Measurements from ENCODE around the gene FAM107B. TPM values are rescaled to one million over a fixed set of nuclear protein-coding genes. Genes with fewer than 3 reads are reported as not detected.
"Not testable (repeated sequence)": the region's sequence is repeated elsewhere in the genome, so short reads cannot be mapped to it uniquely, and the experiment has no call there.

The FAM107B gene
- total RNA-seq, 5 donors from 2014 or later (not counting 1 experiment from before 2014, with no cell fraction given), result 175 to 298 (median 214) TPM

DNA sequence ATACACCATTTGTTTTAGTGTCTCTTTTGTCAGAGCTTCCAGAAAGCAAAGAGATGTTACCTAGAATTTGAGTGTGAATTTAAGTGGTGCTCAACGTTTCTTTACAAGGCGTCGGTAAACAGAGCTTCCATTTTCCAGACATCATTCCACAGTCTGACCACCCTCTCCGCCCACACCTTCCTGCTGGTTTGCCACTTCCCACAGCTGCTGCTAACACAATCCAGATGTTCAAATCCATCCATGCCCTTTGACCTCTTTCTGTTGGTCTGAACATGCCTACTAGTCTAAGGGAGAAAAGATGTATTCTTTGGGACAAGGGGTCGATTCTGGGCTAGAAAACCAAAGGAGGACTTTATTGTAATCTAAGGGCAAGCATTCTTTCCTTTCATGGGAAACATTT lies 86.1 kb downstream of the FAM107B start:
- no peaks in the 10 kb centered on the region for H3K27me3 ChIP-seq (replicated peaks in 1 of 2; ENCODE audit: control insufficient read depth in 2 of 2, extremely low read depth in 1 of 2, insufficient read depth in 2 of 2, low read length in 1 of 2)
- no peaks in the 10 kb centered on the region for H3K27me3 Mint-ChIP-seq
- ChIA-PET POLR2A (no interaction called here), CTCF (no interaction called here)
- H3K36me3 ChIP-seq (ENCODE audit: control insufficient read depth in 2 of 2, extremely low read depth in 1 of 2, insufficient read depth in 1 of 2, low read length in 1 of 2), result no peaks in the 10 kb centered on the region
- H3K4me1 ChIP-seq (ENCODE audit: control insufficient read depth in 1 of 2, extremely low read depth in 1 of 2, insufficient read depth in 2 of 2, low read length in 2 of 2), result peaks cover 2 to 3% of the 10 kb centered on the region in 2 experiments
- H3K9me3 ChIP-seq, result no peaks in the 10 kb centered on the region
- H3K4me3 Mint-ChIP-seq, result no peak overlapping the region
- no peak overlapping the region for H3K27ac Mint-ChIP-seq
- DNase-seq (no peak), ATAC-seq (replicated peaks in 1 of 4) (no peak)
- H3K4me3 ChIP-seq (ENCODE audit: control insufficient read depth in 1 of 2, extremely low read depth in 1 of 2, low read length in 1 of 2), result no peak overlapping the region
- H3K27ac ChIP-seq (ENCODE audit: low read length), result no peak overlapping the region
- H3K4me1 Mint-ChIP-seq, result peaks cover 8 to 24% (median 22%) of the 10 kb centered on the region in 3 donors
- no CpG with 5 or more reads among the region's 5 CpGs for WGBS (ENCODE audit: insufficient coverage)
- no peaks in the 10 kb centered on the region for H3K36me3 Mint-ChIP-seq
- H3K9me3 Mint-ChIP-seq, result peaks cover 0 to 3% (median 0%) of the 10 kb centered on the region in 3 donors

DNA sequence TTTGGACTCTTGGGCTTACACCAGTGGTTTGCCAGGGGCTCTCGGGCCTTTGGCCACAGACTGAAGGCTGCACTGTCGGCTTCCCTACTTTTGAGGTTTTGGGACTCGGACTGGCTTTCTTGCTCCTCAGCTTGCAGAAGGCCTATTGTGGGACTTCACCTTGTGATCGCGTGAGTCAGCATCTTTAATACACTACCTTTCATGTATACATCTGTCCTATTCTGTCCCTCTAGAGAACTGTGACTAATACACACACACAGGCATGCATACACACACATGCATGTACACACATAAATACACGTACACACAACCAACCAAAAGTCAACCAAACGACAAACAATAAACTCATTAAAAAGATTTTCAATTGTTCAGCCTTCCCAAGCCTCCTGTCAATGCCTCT lies 86.5 kb downstream of the FAM107B start:
- H3K27ac Mint-ChIP-seq; H3K27me3 Mint-ChIP-seq; H3K4me1 ChIP-seq (ENCODE audit: control insufficient read depth in 1 of 2, extremely low read depth in 1 of 2, insufficient read depth in 2 of 2, low read length in 2 of 2); H3K9me3 ChIP-seq; H3K27me3 ChIP-seq (replicated peaks in 1 of 2; ENCODE audit: control insufficient read depth in 2 of 2, extremely low read depth in 1 of 2, insufficient read depth in 2 of 2, low read length in 1 of 2); H3K27ac ChIP-seq (ENCODE audit: low read length); H3K4me3 ChIP-seq (ENCODE audit: control insufficient read depth in 1 of 2, extremely low read depth in 1 of 2, low read length in 1 of 2); POLR2A ChIA-PET; DNase-seq; H3K36me3 ChIP-seq (ENCODE audit: control insufficient read depth in 2 of 2, extremely low read depth in 1 of 2, insufficient read depth in 1 of 2, low read length in 1 of 2); CTCF ChIA-PET; H3K9me3 Mint-ChIP-seq; H3K4me3 Mint-ChIP-seq; ATAC-seq (replicated peaks in 1 of 4); H3K36me3 Mint-ChIP-seq: not testable (repeated sequence)
- peaks cover 9 to 26% (median 22%) of the 10 kb centered on the region in 3 donors for H3K4me1 Mint-ChIP-seq
- WGBS (ENCODE audit: insufficient coverage), result 91% methylated on average over 4 of the region's 7 CpGs

DNA sequence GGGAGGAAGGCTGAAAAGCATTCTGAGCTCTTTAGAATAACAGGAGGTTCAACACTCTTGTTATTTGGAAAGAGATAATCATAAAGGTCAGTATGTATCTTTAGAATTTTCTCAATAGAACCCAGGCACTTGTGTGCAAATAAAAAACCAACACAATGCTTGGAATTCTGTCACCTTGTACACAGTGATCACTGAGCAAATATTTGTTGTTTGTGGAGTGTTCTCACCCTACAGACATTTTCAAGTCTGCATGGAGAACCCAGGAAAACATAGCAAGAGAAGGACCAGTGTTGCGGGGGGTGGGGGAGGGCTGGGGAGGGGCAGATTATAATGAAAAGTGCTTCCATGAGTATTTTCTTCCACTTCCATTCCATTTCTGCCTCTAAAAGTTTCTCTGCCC lies 87.4 kb downstream of the FAM107B start:
- no peak overlapping the region for H3K27ac Mint-ChIP-seq
- no peaks in the 10 kb centered on the region for H3K27me3 Mint-ChIP-seq
- DNase-seq (no peak), ATAC-seq (replicated peaks in 1 of 4) (no peak)
- no peak overlapping the region for H3K4me3 Mint-ChIP-seq
- H3K36me3 Mint-ChIP-seq, result no peaks in the 10 kb centered on the region
- Histone ChIP-seq H3K4me1 (ENCODE audit: control insufficient read depth in 1 of 2, extremely low read depth in 1 of 2, insufficient read depth in 2 of 2, low read length in 2 of 2) (peaks cover 2 to 3% of the 10 kb centered on the region in 2 experiments), H3K4me3 (ENCODE audit: control insufficient read depth in 1 of 2, extremely low read depth in 1 of 2, low read length in 1 of 2) (no peak overlapping the region), H3K9me3 (no peaks in the 10 kb centered on the region), H3K27ac (ENCODE audit: low read length) (no peak overlapping the region), H3K36me3 (ENCODE audit: control insufficient read depth in 2 of 2, extremely low read depth in 1 of 2, insufficient read depth in 1 of 2, low read length in 1 of 2) (no peaks in the 10 kb centered on the region), H3K27me3 (replicated peaks in 1 of 2; ENCODE audit: control insufficient read depth in 2 of 2, extremely low read depth in 1 of 2, insufficient read depth in 2 of 2, low read length in 1 of 2) (no peaks in the 10 kb centered on the region)
- POLR2A ChIA-PET, result no interaction called here
- peaks cover 0 to 3% (median 0%) of the 10 kb centered on the region in 3 donors for H3K9me3 Mint-ChIP-seq
- H3K4me1 Mint-ChIP-seq, result peaks cover 5 to 26% (median 22%) of the 10 kb centered on the region in 3 donors
- WGBS (ENCODE audit: insufficient coverage), result no CpG with 5 or more reads among the region's 1 CpG
- CTCF ChIA-PET, result no interaction called here

DNA sequence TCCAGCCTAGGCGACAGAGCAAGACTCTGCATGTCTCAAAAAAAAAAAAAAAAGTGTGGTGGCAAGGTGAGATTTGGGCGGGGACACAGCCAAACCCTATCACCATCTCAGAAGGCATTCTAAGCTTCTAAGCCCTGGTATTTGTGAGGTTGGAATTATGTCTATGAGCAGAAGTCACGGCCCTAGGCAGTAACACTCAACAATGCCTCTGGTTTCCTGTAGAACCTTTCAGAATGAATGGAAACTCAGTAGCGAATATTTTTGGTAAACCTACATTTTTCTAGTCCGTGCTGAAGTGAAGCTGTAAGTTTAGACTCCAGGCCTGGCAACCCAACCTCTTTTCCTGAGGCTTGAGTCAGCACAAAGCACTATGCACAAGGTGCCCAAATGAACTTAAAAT lies 88.3 kb downstream of the FAM107B start:
- ATAC-seq (replicated peaks in 1 of 4), result no peak
- ChIA-PET POLR2A (interaction anchor here in 1 of 2 donors (0.6 kb wide), 1 partner anchor 24 kb away, joined by 6 read pairs; no protein-coding TSS in a partner anchor), CTCF (no interaction called here)
- Mint-ChIP-seq H3K4me1 (peaks cover 2 to 26% (median 22%) of the 10 kb centered on the region in 3 donors), H3K27ac (no peak overlapping the region), H3K27me3 (no peaks in the 10 kb centered on the region), H3K4me3 (no peak overlapping the region), H3K9me3 (peaks cover 0 to 3% (median 0%) of the 10 kb centered on the region in 3 donors), H3K36me3 (no peaks in the 10 kb centered on the region)
- Histone ChIP-seq H3K27me3 (replicated peaks in 1 of 2; ENCODE audit: control insufficient read depth in 2 of 2, extremely low read depth in 1 of 2, insufficient read depth in 2 of 2, low read length in 1 of 2) (no peaks in the 10 kb centered on the region), H3K36me3 (ENCODE audit: control insufficient read depth in 2 of 2, extremely low read depth in 1 of 2, insufficient read depth in 1 of 2, low read length in 1 of 2) (no peaks in the 10 kb centered on the region), H3K4me1 (ENCODE audit: control insufficient read depth in 1 of 2, extremely low read depth in 1 of 2, insufficient read depth in 2 of 2, low read length in 2 of 2) (peaks cover 0 to 2% of the 10 kb centered on the region in 2 experiments), H3K27ac (ENCODE audit: low read length) (no peak overlapping the region), H3K9me3 (no peaks in the 10 kb centered on the region), H3K4me3 (ENCODE audit: control insufficient read depth in 1 of 2, extremely low read depth in 1 of 2, low read length in 1 of 2) (no peak overlapping the region)
- WGBS (ENCODE audit: insufficient coverage), result 50% methylated on average over 1 of the region's 5 CpGs
- no peak for DNase-seq

DNA sequence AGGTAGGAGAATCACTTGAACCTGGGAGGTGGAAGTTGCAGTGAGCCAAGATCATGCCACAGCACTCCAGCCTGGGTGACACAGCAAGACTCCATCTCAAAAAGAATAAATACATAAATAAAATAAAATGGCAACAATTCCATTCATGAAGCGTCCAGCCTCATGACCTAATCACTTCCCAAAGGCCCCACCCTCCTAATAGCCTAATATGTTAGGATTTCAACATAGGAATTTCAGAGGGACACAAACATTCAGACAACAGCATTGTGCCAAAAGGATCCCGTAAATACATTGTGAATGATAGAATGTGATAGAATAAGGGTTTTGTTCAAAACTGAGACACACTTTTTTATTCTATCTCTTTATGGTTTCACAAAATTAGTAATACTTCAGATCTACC lies 90.3 kb downstream of the FAM107B start:
- Histone ChIP-seq H3K27me3 (replicated peaks in 1 of 2; ENCODE audit: control insufficient read depth in 2 of 2, extremely low read depth in 1 of 2, insufficient read depth in 2 of 2, low read length in 1 of 2) (no peaks in the 10 kb centered on the region), H3K9me3 (no peaks in the 10 kb centered on the region), H3K4me1 (ENCODE audit: control insufficient read depth in 1 of 2, extremely low read depth in 1 of 2, insufficient read depth in 2 of 2, low read length in 2 of 2) (no peaks in the 10 kb centered on the region), H3K36me3 (ENCODE audit: control insufficient read depth in 2 of 2, extremely low read depth in 1 of 2, insufficient read depth in 1 of 2, low read length in 1 of 2) (no peaks in the 10 kb centered on the region), H3K27ac (ENCODE audit: low read length) (no peak overlapping the region), H3K4me3 (ENCODE audit: control insufficient read depth in 1 of 2, extremely low read depth in 1 of 2, low read length in 1 of 2) (no peak overlapping the region)
- no CpG with 5 or more reads among the region's 2 CpGs for WGBS (ENCODE audit: insufficient coverage)
- Mint-ChIP-seq H3K9me3 (peaks cover 0 to 3% (median 0%) of the 10 kb centered on the region in 3 donors), H3K4me3 (no peak overlapping the region), H3K27ac (no peak overlapping the region), H3K27me3 (no peaks in the 10 kb centered on the region), H3K4me1 (peaks cover 2 to 19% (median 18%) of the 10 kb centered on the region in 3 donors), H3K36me3 (no peaks in the 10 kb centered on the region)
- ATAC-seq (replicated peaks in 1 of 4), result no peak
- POLR2A ChIA-PET, result no interaction called here
- CTCF ChIA-PET, result interaction anchor here in 1 of 2 donors (0.5 to 0.7 kb wide), 2 partner anchors 52 to 60 kb away, joined by 3 to 6 read pairs; no protein-coding TSS in a partner anchor
- no peak for DNase-seq

DNA sequence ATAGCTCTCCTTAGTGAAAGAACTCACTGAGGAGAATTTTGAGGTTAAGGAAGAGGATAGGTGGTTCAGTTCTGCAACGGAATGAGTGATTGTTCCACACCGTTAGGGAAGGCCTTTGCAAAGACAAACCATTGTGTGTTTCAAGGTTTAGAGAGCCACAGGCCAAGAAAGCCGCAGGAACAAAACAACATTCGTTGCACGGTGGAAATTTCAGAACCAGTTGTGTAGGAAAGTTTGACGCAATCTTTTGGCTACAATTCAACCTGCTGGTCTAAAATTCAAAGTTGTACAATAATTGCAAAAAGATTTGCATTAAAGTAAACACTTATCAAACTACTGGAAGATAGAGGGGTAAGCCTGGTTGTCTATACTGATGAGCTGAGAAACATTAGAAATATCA lies 91.4 kb downstream of the FAM107B start:
- Histone ChIP-seq H3K27ac (ENCODE audit: low read length) (no peak overlapping the region), H3K36me3 (ENCODE audit: control insufficient read depth in 2 of 2, extremely low read depth in 1 of 2, insufficient read depth in 1 of 2, low read length in 1 of 2) (no peaks in the 10 kb centered on the region), H3K4me1 (ENCODE audit: control insufficient read depth in 1 of 2, extremely low read depth in 1 of 2, insufficient read depth in 2 of 2, low read length in 2 of 2) (no peaks in the 10 kb centered on the region), H3K9me3 (no peaks in the 10 kb centered on the region), H3K27me3 (replicated peaks in 1 of 2; ENCODE audit: control insufficient read depth in 2 of 2, extremely low read depth in 1 of 2, insufficient read depth in 2 of 2, low read length in 1 of 2) (no peaks in the 10 kb centered on the region), H3K4me3 (ENCODE audit: control insufficient read depth in 1 of 2, extremely low read depth in 1 of 2, low read length in 1 of 2) (no peak overlapping the region)
- ATAC-seq (replicated peaks in 1 of 4), result no peak
- POLR2A ChIA-PET, result interaction anchor here in 1 of 2 donors (0.5 kb wide), 1 partner anchor 919 kb away, joined by 3 read pairs; no protein-coding TSS in a partner anchor
- H3K9me3 Mint-ChIP-seq, result peaks cover 0 to 3% (median 0%) of the 10 kb centered on the region in 3 donors
- DNase-seq, result no peak
- CTCF ChIA-PET, result no interaction called here
- peaks cover 2 to 18% (median 14%) of the 10 kb centered on the region in 3 donors for H3K4me1 Mint-ChIP-seq
- WGBS (ENCODE audit: insufficient coverage), result 73% methylated on average over 4 of the region's 6 CpGs
- H3K4me3 Mint-ChIP-seq, result no peak overlapping the region
- H3K27me3 Mint-ChIP-seq, result no peaks in the 10 kb centered on the region
- H3K27ac Mint-ChIP-seq, result no peak overlapping the region
- no peaks in the 10 kb centered on the region for H3K36me3 Mint-ChIP-seq

DNA sequence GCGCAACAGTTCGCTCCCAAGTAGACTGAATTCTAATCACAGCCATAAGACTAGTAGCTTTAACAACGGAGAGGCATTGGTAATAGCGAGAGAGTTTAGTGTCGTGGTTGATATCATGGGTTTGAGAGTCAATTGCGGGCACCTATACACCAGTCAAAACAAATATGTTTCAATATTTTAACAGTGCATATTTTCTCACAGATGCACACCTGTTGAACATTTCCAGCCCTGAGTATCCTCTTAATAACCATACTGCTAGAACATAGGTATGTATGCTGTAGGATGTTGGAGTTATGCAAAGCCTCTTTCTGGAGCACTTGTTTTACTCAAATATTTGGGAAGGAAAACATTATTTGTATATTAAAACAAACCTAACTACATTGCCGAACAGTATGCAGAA lies 92.9 kb downstream of the FAM107B start:
- DNase-seq, result no peak
- ChIA-PET CTCF (no interaction called here), POLR2A (no interaction called here)
- Histone ChIP-seq H3K36me3 (ENCODE audit: control insufficient read depth in 2 of 2, extremely low read depth in 1 of 2, insufficient read depth in 1 of 2, low read length in 1 of 2) (no peaks in the 10 kb centered on the region), H3K4me1 (ENCODE audit: control insufficient read depth in 1 of 2, extremely low read depth in 1 of 2, insufficient read depth in 2 of 2, low read length in 2 of 2) (no peaks in the 10 kb centered on the region), H3K27ac (ENCODE audit: low read length) (no peak overlapping the region), H3K4me3 (ENCODE audit: control insufficient read depth in 1 of 2, extremely low read depth in 1 of 2, low read length in 1 of 2) (no peak overlapping the region), H3K9me3 (no peaks in the 10 kb centered on the region), H3K27me3 (replicated peaks in 1 of 2; ENCODE audit: control insufficient read depth in 2 of 2, extremely low read depth in 1 of 2, insufficient read depth in 2 of 2, low read length in 1 of 2) (no peaks in the 10 kb centered on the region)
- Mint-ChIP-seq H3K9me3 (peaks cover 0 to 3% (median 0%) of the 10 kb centered on the region in 3 donors), H3K4me3 (no peak overlapping the region), H3K27ac (no peak overlapping the region), H3K36me3 (no peaks in the 10 kb centered on the region), H3K4me1 (peaks cover 2 to 18% (median 13%) of the 10 kb centered on the region in 3 donors), H3K27me3 (no peaks in the 10 kb centered on the region)
- WGBS (ENCODE audit: insufficient coverage), result 100% methylated on average over 1 of the region's 7 CpGs
- ATAC-seq (replicated peaks in 1 of 4), result no peak

Data from T-cell (primary cell).